ENCODE measurements around the gene MYO1E. TPM values are rescaled to one million over a fixed set of nuclear protein-coding genes. Genes with fewer than 3 reads are reported as not detected.

MYO1E gene
- total and polyA plus RNA-seq, 2 of the 8 experiments (the other 6 are each of a cell fraction or from before 2014, with no cell fraction given): 19.6 to 142 TPM

GRCh38 chr15:59274126-59274970 lies 98.3 kb downstream of the MYO1E start (continued):
- no peak for TF ChIP-seq TAF7 (optimal IDR thresholded peaks at IDR 0.05; ENCODE audit: borderline replicate concordance, low read depth, low read length)
- no peak for TF ChIP-seq SIRT6 (IDR thresholded peaks at IDR 0.05; ENCODE audit: low read length)
- TF ChIP-seq FOSL1 (IDR thresholded peaks at IDR 0.05; ENCODE audit: insufficient read depth, low read depth, low read length): no peak
- TF ChIP-seq SIN3A (conservative IDR thresholded peaks at IDR 0.05 in 1 of 2, IDR thresholded peaks at IDR 0.05 in 1 of 2; ENCODE audit: low read depth in 1 of 2, low read length in 2 of 2): no peak
- no peak for TF ChIP-seq TAF1 (IDR thresholded peaks at IDR 0.05; ENCODE audit: low read depth, low read length)
- no peak for TF ChIP-seq NRF1 (IDR thresholded peaks at IDR 0.05; ENCODE audit: low read depth, low read length)
- no peak for TF ChIP-seq SP4 (IDR thresholded peaks at IDR 0.05; ENCODE audit: low read length)
- no peak for TF ChIP-seq EGR1 (IDR thresholded peaks at IDR 0.05; ENCODE audit: borderline replicate concordance, low read depth, low read length)
- TF ChIP-seq USF2 (IDR thresholded peaks at IDR 0.05; ENCODE audit: low read length): no peak
